Parathyroid adenoma (tissue), 2 donors: ENCODE results near the gene PTPRT.
A peak's percentile ranks its signal among the peaks of the same experiment; 100 is the strongest.

Source experiments
- H2AFZ ChIP-seq: fragments of 300-600 bp; sonication (generic); one replicate; pipeline ENCODE4 v1.7.0; 2017; ENCODE audit warnings: antibody characterized with exemption, mild to moderate bottlenecking
- H3K27ac ChIP-seq: fragments of 300-600 bp; sonication (generic); one replicate; pipeline ENCODE4 v1.7.0; 2017
- H3K27me3 ChIP-seq: fragments of 300-600 bp; sonication (generic); one replicate; pipeline ENCODE4 v1.7.0; 2017; ENCODE audit warnings: low read length; ENCODE audit not compliant: control insufficient read depth, insufficient read depth
- H3K36me3 ChIP-seq: fragments of 300-600 bp; sonication (generic); one replicate; pipeline ENCODE4 v1.7.0; 2017; ENCODE audit warnings: low read length; ENCODE audit not compliant: control insufficient read depth, insufficient read depth
- H3K4me1 ChIP-seq: fragments of 300-600 bp; sonication (generic); one replicate; pipeline ENCODE4 v1.7.0; 2017; ENCODE audit warnings: control low read depth
- H3K4me2 ChIP-seq: fragments of 300-600 bp; sonication (generic); one replicate; pipeline ENCODE4 v1.7.0; 2017; ENCODE audit warnings: low read length
- H3K4me3 ChIP-seq: fragments of 300-600 bp; sonication (generic); one replicate; pipeline ENCODE4 v1.7.0; 2017; ENCODE audit warnings: low read depth, low read length
- H3K79me2 ChIP-seq: fragments of 300-600 bp; sonication (generic); one replicate; pipeline ENCODE4 v1.7.0; 2017; ENCODE audit warnings: control low read depth
- H3K9ac ChIP-seq: fragments of 300-600 bp; sonication (generic); one replicate; pipeline ENCODE4 v1.7.0; 2017; ENCODE audit warnings: mild to moderate bottlenecking
- H3K9me3 ChIP-seq: fragments of 300-600 bp; sonication (generic); one replicate; pipeline ENCODE4 v1.7.0; 2017; ENCODE audit warnings: low read length; ENCODE audit not compliant: control insufficient read depth
- TF ChIP-seq, protein P1 (sequence below): fragments of 300-600 bp; sonication (generic); IDR thresholded peaks from one replicate; pipeline ENCODE4 v1.7.0; 2017; ENCODE audit warnings: antibody characterized with exemption, mild to moderate bottlenecking
- donor health status: primary hyperparathyroidism.

PTPRT gene

DNA sequence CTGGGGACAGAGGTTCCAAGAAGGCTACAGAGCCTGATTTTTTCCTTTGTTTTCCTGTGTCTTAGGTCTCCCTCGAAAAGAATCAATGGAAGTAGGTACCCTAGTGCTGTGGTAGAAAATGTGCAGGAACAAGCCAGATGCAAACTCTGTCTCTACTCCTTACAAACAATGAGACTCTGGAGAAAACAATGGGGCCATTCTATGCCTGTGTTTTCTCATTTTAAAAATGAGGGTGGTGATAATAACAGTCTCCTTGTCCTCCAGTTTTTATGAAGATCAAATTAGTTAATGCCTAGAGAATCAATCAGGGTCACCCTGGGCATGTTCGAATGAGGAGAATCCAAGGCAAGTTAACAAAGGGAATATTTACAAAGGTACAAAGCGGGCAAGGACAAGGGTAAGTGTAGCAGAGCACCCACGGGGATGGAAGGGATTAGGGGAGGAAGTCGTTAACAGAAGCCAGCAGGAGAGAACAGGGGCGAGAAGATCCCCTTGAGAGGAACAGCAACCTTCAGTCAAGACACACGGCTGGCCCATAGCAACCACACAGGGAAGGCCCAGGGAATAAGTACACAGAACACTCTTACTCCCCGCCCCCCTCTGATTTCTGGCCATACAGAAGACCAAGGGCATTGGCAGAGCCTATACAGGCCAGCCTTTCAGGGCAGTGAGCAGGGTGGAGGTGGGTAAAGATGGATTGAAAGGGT is 342.8 kb downstream of the PTPRT start:
- H3K36me3 ChIP-seq: no peaks in the 10 kb centered on the region
- TF ChIP-seq, protein P1, sequence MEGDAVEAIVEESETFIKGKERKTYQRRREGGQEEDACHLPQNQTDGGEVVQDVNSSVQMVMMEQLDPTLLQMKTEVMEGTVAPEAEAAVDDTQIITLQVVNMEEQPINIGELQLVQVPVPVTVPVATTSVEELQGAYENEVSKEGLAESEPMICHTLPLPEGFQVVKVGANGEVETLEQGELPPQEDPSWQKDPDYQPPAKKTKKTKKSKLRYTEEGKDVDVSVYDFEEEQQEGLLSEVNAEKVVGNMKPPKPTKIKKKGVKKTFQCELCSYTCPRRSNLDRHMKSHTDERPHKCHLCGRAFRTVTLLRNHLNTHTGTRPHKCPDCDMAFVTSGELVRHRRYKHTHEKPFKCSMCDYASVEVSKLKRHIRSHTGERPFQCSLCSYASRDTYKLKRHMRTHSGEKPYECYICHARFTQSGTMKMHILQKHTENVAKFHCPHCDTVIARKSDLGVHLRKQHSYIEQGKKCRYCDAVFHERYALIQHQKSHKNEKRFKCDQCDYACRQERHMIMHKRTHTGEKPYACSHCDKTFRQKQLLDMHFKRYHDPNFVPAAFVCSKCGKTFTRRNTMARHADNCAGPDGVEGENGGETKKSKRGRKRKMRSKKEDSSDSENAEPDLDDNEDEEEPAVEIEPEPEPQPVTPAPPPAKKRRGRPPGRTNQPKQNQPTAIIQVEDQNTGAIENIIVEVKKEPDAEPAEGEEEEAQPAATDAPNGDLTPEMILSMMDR: no peak
- no peaks in the 10 kb centered on the region for H3K9me3 ChIP-seq
- no peak overlapping the region for H3K4me2 ChIP-seq
- no peaks in the 10 kb centered on the region for H3K27me3 ChIP-seq
- H3K4me3 ChIP-seq: no peak overlapping the region
- H2AFZ ChIP-seq: no peak overlapping the region
- H3K9ac ChIP-seq: no peak overlapping the region
- H3K4me1 ChIP-seq: no peaks in the 10 kb centered on the region
- no peak overlapping the region for H3K27ac ChIP-seq
- no peaks in the 10 kb centered on the region for H3K79me2 ChIP-seq

DNA sequence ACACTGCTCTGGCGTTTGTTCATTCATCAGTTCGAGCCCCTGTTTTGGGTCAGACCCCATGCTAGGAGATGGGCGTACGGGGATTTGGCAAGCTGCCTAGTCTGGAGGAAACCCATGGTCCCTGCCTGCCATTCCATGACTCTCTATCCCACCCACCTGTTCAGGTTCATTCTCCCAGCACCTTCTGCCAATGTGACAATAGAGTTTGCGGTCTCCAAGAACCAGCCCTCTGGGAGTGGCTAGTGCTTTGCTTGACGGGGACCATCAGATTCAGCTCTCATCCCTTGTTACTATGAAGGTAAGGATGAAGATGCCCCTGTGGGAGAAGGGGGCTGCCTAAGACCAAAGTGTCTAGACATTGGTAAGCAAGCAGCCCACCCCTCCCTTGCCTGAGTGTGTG is 345.0 kb downstream of the PTPRT start:
- TF ChIP-seq, protein P1: no peak

DNA sequence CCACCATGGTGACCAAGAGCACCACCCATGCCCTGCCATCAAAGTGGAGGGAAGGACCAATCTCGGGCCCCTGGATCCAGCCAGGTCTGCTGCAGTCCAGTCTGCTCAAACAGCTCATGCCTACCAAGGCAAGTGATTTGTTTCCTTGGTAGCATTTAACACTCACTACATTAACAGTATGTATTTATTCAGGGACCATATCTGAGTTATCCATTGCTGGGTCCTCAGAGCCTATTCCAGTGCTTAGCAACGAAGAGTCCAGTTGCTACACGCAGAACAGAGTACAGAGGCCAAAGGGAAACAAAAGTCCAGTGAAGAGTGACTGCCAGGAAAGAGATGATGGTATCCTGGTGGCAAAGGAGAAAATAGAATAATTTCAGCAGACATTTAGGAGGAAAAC is 352.2 kb downstream of the PTPRT start:
- H3K27ac ChIP-seq: no peak overlapping the region
- TF ChIP-seq, protein P1: no peak
- H3K4me2 ChIP-seq: no peak overlapping the region
- no peak overlapping the region for H3K9ac ChIP-seq
- no peaks in the 10 kb centered on the region for H3K36me3 ChIP-seq
- H2AFZ ChIP-seq: no peak overlapping the region
- H3K9me3 ChIP-seq: no peaks in the 10 kb centered on the region
- peaks cover 7% of the 10 kb centered on the region for H3K4me1 ChIP-seq
- no peaks in the 10 kb centered on the region for H3K27me3 ChIP-seq
- no peaks in the 10 kb centered on the region for H3K79me2 ChIP-seq
- H3K4me3 ChIP-seq: no peak overlapping the region

More for the DNA sequence above, 345.0 kb downstream of the PTPRT start:
- Histone ChIP-seq H3K4me1 (no peaks in the 10 kb centered on the region), H3K27ac (no peak overlapping the region), H3K4me3 (no peak overlapping the region), H2AFZ (no peak overlapping the region), H3K9ac (no peak overlapping the region), H3K36me3 (no peaks in the 10 kb centered on the region), H3K27me3 (no peaks in the 10 kb centered on the region), H3K79me2 (no peaks in the 10 kb centered on the region), H3K4me2 (no peak overlapping the region), H3K9me3 (no peaks in the 10 kb centered on the region)

DNA sequence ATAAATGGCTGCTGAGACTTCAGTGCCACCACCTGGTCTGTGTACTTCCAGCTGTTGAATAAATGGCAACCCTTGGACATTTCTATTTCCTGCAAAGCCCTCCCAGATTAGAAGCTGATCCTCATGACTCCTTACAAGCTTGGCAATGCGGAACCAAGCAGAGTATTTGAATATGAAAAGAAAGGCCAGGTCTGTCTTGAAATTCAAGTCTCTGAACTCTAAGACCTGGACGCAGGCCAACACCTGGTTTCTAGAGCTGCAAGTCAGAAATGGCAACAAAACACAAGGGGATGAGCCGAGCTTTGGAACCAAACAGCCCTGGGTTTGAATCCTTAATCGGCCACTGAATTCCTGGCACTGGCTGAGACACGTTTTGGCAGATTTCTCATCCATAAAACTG is 353.4 kb downstream of the PTPRT start:
- Histone ChIP-seq H3K79me2 (no peaks in the 10 kb centered on the region), H3K9me3 (no peaks in the 10 kb centered on the region), H3K27me3 (no peaks in the 10 kb centered on the region), H3K4me2 (no peak overlapping the region), H3K27ac (no peak overlapping the region), H2AFZ (peak overlapping the region; percentile 9), H3K4me1 (peaks cover 7% of the 10 kb centered on the region), H3K36me3 (no peaks in the 10 kb centered on the region), H3K9ac (no peak overlapping the region), H3K4me3 (no peak overlapping the region)
- TF ChIP-seq, protein P1: no peak

DNA sequence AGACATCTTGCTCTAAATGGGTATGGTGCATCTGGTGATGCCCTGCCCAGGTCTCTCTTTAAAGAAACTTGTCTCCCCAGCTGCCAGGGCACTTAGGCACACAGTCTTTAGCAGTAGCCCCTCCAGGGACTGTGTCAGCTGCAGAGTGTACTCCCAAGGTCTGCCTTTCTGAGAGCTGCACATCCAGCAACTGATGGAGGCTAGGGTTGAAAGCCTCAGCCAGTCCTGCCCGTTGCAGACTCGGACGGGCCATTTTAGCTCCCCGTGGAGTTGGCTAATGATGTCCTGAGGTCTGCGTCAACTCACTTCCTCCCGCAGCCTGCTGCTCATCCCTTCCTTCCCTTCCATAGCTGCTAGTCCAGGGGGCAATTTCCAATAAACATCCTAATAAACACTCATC is 381.8 kb downstream of the PTPRT start:
- Histone ChIP-seq H3K4me3 (no peak overlapping the region), H2AFZ (no peak overlapping the region), H3K9me3 (no peaks in the 10 kb centered on the region), H3K27ac (no peak overlapping the region), H3K4me1 (no peaks in the 10 kb centered on the region), H3K9ac (no peak overlapping the region), H3K36me3 (no peaks in the 10 kb centered on the region), H3K79me2 (no peaks in the 10 kb centered on the region), H3K4me2 (no peak overlapping the region), H3K27me3 (no peaks in the 10 kb centered on the region)
- TF ChIP-seq, protein P1: no peak
